T-helper 1 cell treated with Interleukin-12 subunit alpha and Interleukin-12 subunit beta and Interleukin-4 antibody, amounts not matched to agents 30 μg/mL and 1 μg/mL, for 36 hours (primary cell): ENCODE measurements around the gene A2M.

Source experiments
- H3K27ac Mint-ChIP-seq: one replicate; pipeline ENCODE4 v1.8.0; 2021; ENCODE audit warnings: mild to moderate bottlenecking, mixed read lengths
- H3K27me3 Mint-ChIP-seq: one replicate; pipeline ENCODE4 v1.8.0; 2021; ENCODE audit warnings: low read depth, mixed read lengths
- H3K36me3 Mint-ChIP-seq: one replicate; pipeline ENCODE4 v1.8.0; 2021; ENCODE audit warnings: low read depth, mixed read lengths
- H3K4me1 Mint-ChIP-seq: one replicate; pipeline ENCODE4 v1.8.0; 2021; ENCODE audit warnings: low read depth, mixed read lengths
- H3K4me3 Mint-ChIP-seq: one replicate; pipeline ENCODE4 v1.8.0; 2021; ENCODE audit warnings: mild to moderate bottlenecking, moderate library complexity, mixed read lengths
- H3K9me3 Mint-ChIP-seq: one replicate; pipeline ENCODE4 v1.8.0; 2021; ENCODE audit warnings: mixed read lengths

Gene A2M

DNA sequence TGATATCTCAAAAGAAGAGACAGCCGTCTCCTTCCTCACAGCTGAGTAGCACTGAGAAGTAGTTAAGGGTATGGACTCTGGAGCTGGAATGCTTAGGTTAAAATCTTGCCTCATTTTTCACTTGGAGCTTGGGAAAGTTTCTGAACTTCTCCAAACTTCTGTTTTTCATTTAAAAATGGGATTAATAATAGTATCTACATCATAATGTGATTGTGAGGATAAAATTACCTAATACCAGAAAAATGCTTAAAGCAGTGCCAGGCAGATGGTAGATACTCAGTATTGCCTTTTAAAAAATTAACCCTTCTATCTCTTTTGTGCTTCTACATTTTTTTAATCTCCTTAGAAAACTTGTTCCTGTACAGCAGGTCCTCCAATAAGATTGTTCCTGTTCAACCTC is 63.1 kb downstream of the A2M start:
- Mint-ChIP-seq H3K27ac (no peak overlapping the region), H3K36me3 (no peaks in the 10 kb centered on the region), H3K4me3 (no peak overlapping the region), H3K27me3 (peaks cover 14% of the 10 kb centered on the region), H3K4me1 (peaks cover 1% of the 10 kb centered on the region), H3K9me3 (no peaks in the 10 kb centered on the region)

GRCh38 chr12:9051158-9051550 is 64.6 kb downstream of the A2M start:
- Mint-ChIP-seq H3K4me3 (no peak overlapping the region), H3K4me1 (peaks cover 3% of the 10 kb centered on the region), H3K27me3 (peaks cover 19% of the 10 kb centered on the region), H3K9me3 (no peaks in the 10 kb centered on the region), H3K27ac (no peak overlapping the region), H3K36me3 (no peaks in the 10 kb centered on the region)

GRCh38 chr12:9050521-9051157 is 65.1 kb downstream of the A2M start:
- Mint-ChIP-seq H3K27me3 (peaks cover 22% of the 10 kb centered on the region), H3K4me1 (peaks cover 3% of the 10 kb centered on the region), H3K36me3 (no peaks in the 10 kb centered on the region), H3K9me3 (no peaks in the 10 kb centered on the region), H3K4me3 (no peak overlapping the region), H3K27ac (no peak overlapping the region)

DNA sequence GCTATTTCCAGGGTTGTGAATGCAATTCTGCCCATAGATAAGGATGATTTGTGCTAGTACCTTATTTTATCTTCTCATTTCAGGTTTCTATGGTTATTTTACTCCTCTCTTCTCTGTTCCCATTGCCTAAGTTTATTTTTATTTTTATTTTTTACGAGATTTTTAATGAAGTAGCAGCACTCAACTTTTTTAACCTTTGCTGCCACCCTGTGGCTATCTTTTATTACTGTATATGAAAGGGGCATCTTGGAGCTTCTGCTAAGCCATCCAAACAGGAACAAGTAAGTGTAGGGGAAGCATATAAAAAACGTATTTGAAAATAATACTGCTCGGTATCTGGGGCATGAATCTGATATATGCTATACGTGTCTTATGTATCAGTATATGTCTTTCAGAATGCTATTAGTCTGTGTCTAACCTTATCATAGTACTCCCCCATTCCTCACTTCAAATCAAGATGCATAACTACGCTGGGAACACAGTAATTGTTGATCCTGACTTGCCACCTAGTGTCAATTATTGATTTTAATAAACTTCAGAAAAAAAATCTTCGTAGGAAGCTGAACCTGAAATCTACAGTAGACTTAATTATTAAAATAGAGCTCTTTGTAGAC is 66.1 kb downstream of the A2M start:
- Mint-ChIP-seq H3K9me3 (no peaks in the 10 kb centered on the region), H3K27me3 (peaks cover 27% of the 10 kb centered on the region), H3K27ac (no peak overlapping the region), H3K4me1 (peaks cover 3% of the 10 kb centered on the region), H3K36me3 (no peaks in the 10 kb centered on the region), H3K4me3 (no peak overlapping the region)

GRCh38 chr12:9048930-9049329 is 66.8 kb downstream of the A2M start:
- peaks cover 27% of the 10 kb centered on the region for H3K27me3 Mint-ChIP-seq
- H3K4me3 Mint-ChIP-seq: no peak overlapping the region
- no peaks in the 10 kb centered on the region for H3K36me3 Mint-ChIP-seq
- no peak overlapping the region for H3K27ac Mint-ChIP-seq
- H3K9me3 Mint-ChIP-seq: no peaks in the 10 kb centered on the region
- peaks cover 3% of the 10 kb centered on the region for H3K4me1 Mint-ChIP-seq

- Mint-ChIP-seq H3K4me1 (peaks cover 3% of the 10 kb centered on the region), H3K27ac (no peak overlapping the region), H3K4me3 (no peak overlapping the region), H3K9me3 (no peaks in the 10 kb centered on the region), H3K27me3 (peaks cover 27% of the 10 kb centered on the region), H3K36me3 (no peaks in the 10 kb centered on the region)
These were observed 68.6 kb downstream of the A2M start for GRCh38 chr12:9047105-9047504.

DNA sequence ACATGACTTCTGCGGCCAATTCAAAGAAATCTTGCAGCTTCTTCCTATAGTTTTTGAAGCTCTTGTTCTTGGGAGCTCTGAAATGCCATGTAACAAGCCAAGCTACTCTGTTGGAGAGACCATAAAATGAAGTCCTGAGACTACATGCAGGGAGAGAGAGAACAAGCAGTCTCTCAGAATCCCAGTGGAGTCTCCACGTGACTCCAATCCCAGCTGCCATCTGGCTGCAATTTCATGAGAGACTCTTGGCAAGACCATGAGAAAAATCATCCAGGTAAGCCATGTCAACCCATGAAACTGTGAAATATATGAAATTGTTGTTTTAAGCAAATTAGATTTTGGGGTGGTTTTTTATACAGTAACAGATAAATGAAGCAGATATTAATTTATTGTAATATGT is 72.0 kb downstream of the A2M start:
- Mint-ChIP-seq H3K4me3 (no peak overlapping the region), H3K36me3 (no peaks in the 10 kb centered on the region), H3K4me1 (peaks cover 8% of the 10 kb centered on the region), H3K9me3 (no peaks in the 10 kb centered on the region), H3K27ac (no peak overlapping the region), H3K27me3 (peaks cover 23% of the 10 kb centered on the region)

- Mint-ChIP-seq H3K4me3 (no peak overlapping the region), H3K9me3 (no peaks in the 10 kb centered on the region), H3K36me3 (no peaks in the 10 kb centered on the region), H3K27me3 (peaks cover 22% of the 10 kb centered on the region), H3K27ac (no peak overlapping the region), H3K4me1 (peaks cover 9% of the 10 kb centered on the region)
These were observed 74.4 kb downstream of the A2M start for GRCh38 chr12:9041321-9041720.

- no peaks in the 10 kb centered on the region for H3K36me3 Mint-ChIP-seq
- no peak overlapping the region for H3K27ac Mint-ChIP-seq
- peaks cover 8% of the 10 kb centered on the region for H3K4me1 Mint-ChIP-seq
- peaks cover 15% of the 10 kb centered on the region for H3K27me3 Mint-ChIP-seq
- no peak overlapping the region for H3K4me3 Mint-ChIP-seq
- no peaks in the 10 kb centered on the region for H3K9me3 Mint-ChIP-seq
These were observed 75.1 kb downstream of the A2M start for GRCh38 chr12:9040484-9041186.

DNA sequence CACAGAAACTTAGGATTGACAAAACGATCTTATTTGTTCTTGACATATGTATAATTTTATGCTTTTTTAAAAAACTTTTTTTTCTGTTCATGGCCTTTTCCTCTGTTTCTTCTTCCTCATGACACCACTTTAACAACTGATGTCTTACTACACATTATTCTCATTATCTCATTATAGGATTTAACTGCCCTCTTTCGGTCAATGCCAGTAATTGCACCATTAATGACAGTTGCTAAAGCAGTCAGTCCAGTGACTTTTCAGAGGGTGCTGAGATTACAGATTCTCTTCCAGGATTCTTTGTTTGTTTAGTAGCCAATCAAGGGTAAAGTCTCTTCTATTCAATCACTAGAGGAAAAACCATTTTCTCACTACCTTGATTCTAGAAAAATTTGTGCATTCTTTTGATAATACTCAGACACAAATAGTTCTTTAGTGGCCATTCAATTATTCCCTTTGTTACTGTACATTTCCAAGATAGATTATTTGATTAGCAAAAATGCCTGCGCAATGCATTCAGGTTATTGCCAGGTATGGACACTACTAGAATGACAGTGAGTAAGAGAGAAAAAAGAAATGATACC is 76.2 kb downstream of the A2M start:
- Mint-ChIP-seq H3K36me3 (no peaks in the 10 kb centered on the region), H3K4me3 (no peak overlapping the region), H3K9me3 (no peaks in the 10 kb centered on the region), H3K27ac (no peak overlapping the region), H3K27me3 (peaks cover 7% of the 10 kb centered on the region), H3K4me1 (peaks cover 8% of the 10 kb centered on the region)

DNA sequence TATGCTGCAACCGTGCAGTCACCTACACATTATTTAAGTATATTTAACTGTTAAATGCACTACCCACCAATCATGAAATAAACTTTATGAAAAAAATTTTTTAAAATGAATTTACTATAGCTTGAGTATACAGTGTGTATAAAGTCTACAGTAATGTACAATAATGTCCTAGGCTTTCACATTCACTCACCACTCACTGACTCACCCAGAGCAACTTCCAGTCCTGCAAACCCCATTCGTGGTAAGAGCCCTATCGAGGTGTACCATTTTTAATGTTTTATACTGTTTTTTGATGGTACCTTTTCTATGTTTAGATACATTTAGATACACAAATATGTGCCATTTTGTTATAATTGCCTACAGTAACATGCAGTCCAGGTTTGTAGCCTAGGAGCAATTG is 78.3 kb downstream of the A2M start:
- H3K4me3 Mint-ChIP-seq: no peak overlapping the region
- H3K27ac Mint-ChIP-seq: no peak overlapping the region

DNA sequence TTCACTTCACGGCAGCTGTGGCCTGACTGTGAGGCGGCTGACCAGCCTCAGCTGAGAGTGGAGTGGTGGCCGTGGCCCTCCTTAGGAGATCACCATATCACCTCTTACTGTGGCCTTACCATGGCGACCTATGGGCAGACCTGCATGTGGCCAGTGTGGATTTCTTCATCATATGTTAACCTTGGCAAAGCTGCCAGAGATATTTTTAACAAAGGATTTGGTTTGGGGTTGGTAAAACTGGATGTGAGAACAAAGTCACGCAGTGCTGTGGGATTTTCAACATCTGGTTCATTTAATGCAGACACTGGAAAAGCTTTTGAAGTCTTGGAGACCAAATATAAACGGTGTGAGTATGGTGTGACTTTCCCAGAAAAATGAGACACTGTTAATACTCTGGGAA is 79.5 kb downstream of the A2M start:
- peaks cover 8% of the 10 kb centered on the region for H3K4me1 Mint-ChIP-seq
- H3K27me3 Mint-ChIP-seq: peaks cover 7% of the 10 kb centered on the region
- H3K4me3 Mint-ChIP-seq: no peak overlapping the region
- no peak overlapping the region for H3K27ac Mint-ChIP-seq
- no peaks in the 10 kb centered on the region for H3K36me3 Mint-ChIP-seq
- H3K9me3 Mint-ChIP-seq: no peaks in the 10 kb centered on the region

More for the DNA sequence above, 78.3 kb downstream of the A2M start:
- Mint-ChIP-seq H3K9me3 (no peaks in the 10 kb centered on the region), H3K4me1 (peaks cover 8% of the 10 kb centered on the region), H3K27me3 (peaks cover 7% of the 10 kb centered on the region), H3K36me3 (no peaks in the 10 kb centered on the region)

GRCh38 chr12:9034095-9034494 is 81.6 kb downstream of the A2M start:
- no peaks in the 10 kb centered on the region for H3K9me3 Mint-ChIP-seq
- H3K27ac Mint-ChIP-seq: no peak overlapping the region
- no peak overlapping the region for H3K4me3 Mint-ChIP-seq
- H3K27me3 Mint-ChIP-seq: peaks cover 3% of the 10 kb centered on the region
- H3K36me3 Mint-ChIP-seq: no peaks in the 10 kb centered on the region
- peaks cover 2% of the 10 kb centered on the region for H3K4me1 Mint-ChIP-seq

DNA sequence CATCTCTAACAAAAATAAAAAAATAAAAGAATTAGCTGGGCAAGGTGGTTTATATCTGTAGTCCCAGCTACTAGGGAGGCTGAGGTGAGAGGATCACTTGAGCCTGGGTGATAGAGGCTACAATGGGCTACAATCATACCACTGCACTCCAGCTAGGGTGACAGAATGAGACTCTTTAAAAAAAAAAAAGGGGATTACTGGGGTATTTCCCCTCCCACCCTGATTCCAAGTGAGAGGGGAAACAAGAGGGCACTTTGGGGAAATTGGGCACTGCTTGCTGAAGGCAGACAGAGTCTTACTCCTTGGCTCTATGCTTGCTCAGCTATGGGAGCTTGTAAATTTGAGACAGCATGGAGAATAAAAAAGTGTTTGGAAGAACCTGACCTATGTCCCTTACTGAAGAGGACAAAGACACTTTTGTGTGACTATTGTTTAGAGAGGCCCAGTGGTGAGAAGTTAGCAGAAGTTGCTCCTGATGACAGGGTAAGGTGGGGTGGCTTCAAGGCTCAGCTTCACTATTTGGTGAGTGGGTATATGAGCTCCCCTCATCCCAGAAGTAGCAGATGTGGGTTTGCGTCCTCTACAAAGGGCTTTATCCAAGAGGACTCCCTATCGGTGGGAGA is 82.3 kb downstream of the A2M start:
- H3K36me3 Mint-ChIP-seq: no peaks in the 10 kb centered on the region
- H3K27ac Mint-ChIP-seq: no peak overlapping the region
- peaks cover 2% of the 10 kb centered on the region for H3K4me1 Mint-ChIP-seq
- no peaks in the 10 kb centered on the region for H3K9me3 Mint-ChIP-seq
- peaks cover 2% of the 10 kb centered on the region for H3K27me3 Mint-ChIP-seq
- H3K4me3 Mint-ChIP-seq: no peak overlapping the region
